Left colon (tissue), 2 donors: Measurements from ENCODE around the gene RNU6-9. TPM values are rescaled to one million over a fixed set of nuclear protein-coding genes. Genes with fewer than 3 reads are reported as not detected.
"Not testable (repeated sequence)": the region's sequence is repeated elsewhere in the genome, so short reads cannot be mapped to it uniquely, and the experiment has no call there.

Source experiments
- ATAC-seq: fragments of 200-7000 bp; cut with Tn5 transposase; one replicate; pipeline ENCODE4 v1.9.1; 2020; ENCODE audit warnings: mild to moderate bottlenecking, moderate library complexity
- DNase-seq, 2 donors: peaks; one replicate each; pipeline ENCODE4 v3.0.0-alpha.2; 2020
- intact Hi-C, 2 donors: fragments of 100-400 bp; cut with DNase I in 1 of 2; cut with micrococcal nuclease in 1 of 2; formaldehyde crosslinking; loops; one replicate each; pipeline versions ENCODE4 v1.11.2 to v1.14.0; 2022; cut with DNase I, micrococcal nuclease
- total RNA-seq, 2 donors: library from RNA; stranded (reverse); fragmentation: NEBNext Ultra II Directional; extraction: Animal tissue kit (Norgen Biotek cat#: 25700); gene quantifications; one replicate each; pipeline ENCODE4 v1.2.1, GENCODE V29; 2021
- donor health status: DM: no; HTN: no; CAD: no.
- donor health status: DM: yes; HTN: yes; CAD: no.

RNU6-9 gene
- total RNA-seq, 2 donors from 2014 or later, result not detected

DNA sequence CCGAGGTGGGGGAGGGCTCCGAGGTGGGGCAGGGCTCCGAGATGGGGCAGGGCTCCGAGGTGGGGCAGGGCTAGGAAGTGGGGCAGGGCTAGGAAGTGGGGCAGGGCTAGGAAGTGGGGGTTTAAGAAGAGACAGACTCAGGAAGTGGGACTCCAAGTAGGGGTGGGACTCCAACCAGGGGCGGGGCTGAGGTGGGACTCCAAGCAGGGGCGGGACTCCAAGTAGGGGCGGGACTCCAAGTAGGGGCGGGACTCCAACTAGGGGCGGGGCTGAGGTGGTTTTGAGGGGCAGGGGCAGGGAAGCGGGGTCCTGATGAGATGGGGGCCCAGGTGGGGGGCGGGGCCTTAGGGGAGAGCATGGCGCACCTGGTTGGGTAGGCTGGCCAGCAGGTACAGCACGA lies 20.2 kb upstream of the RNU6-9 start:
- DNase-seq (peak; percentile 65 to 81), ATAC-seq (peak; percentile 61)
- intact Hi-C loops, result no loop called here

DNA sequence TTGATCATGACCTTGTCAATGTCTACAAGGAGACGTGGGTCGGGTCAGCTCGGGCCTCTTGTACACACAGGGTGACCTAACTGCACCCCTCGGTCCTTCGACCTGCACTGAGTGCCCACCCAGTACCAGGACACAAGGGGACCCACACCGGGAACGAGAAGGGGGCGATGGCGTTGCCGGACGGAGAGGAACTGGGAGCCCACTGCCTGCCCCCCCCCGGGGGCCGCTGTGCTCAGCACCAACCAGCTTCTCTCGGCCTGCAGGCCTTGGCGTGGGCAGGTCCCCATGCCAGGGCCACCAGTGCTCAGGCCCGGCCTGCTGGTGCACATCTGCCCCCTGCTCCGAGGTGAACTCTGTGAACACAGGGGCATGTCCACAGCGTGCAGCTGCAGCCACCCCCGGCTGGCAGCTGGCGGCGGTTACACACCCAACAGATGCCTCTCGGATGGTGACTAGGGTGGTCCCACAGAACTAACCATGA lies 19.7 kb upstream of the RNU6-9 start:
- intact Hi-C loops, result no loop called here
- no peak for DNase-seq
- no peak for ATAC-seq

DNA sequence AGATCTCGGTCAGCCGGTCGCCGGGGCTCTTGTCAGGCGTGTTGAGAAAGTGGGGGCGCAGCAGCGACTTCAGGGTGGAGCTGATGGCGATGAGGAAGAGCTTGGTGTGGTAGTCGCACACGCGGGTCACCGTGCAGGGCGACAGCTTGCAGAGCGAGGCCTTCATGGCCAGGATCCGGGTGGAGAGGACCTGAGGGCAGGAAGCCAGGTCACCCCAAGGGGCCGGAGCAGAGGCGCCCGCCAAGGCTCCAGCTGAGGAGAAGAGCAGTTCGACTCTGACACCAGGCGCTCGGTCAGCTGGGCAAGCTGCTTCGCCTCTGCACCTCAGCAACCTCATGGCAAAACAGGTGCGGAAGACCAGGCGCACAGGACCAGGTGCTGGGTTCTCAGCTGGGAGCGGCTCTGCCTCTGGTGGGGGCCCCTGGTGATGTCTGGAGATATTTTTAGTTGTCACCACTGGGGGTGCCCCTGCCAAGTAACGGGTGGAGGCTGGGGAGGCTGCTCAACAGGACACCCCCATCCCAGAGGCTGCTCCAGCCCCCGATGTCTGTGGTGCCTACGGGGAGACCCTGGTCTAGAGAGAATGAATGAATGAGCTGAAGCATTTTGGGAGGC lies 17.9 kb upstream of the RNU6-9 start:
- no peak for DNase-seq
- no peak for ATAC-seq
- intact Hi-C loops, result no loop called here

DNA sequence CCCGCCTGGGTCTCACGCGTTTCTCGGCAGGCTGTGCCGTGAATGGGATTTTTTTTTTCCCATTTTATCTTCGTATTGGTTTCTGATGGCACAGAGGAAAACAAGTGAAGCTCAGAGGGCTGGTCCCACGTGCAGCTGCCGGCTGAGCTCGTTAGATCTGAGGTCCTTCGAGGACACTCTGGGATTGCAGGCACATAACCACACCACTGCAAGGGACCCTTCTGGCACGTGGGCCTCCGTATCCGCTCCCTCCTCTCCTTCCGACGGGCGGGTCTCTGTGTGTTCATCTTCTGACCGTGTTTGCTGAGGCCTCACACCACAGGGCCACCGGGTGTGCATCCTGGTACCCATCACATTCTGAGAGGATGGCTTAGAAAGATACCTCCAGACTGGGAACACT lies 17.2 kb upstream of the RNU6-9 start:
- no peak for DNase-seq
- no peak for ATAC-seq
- intact Hi-C loops, result no loop called here

DNA sequence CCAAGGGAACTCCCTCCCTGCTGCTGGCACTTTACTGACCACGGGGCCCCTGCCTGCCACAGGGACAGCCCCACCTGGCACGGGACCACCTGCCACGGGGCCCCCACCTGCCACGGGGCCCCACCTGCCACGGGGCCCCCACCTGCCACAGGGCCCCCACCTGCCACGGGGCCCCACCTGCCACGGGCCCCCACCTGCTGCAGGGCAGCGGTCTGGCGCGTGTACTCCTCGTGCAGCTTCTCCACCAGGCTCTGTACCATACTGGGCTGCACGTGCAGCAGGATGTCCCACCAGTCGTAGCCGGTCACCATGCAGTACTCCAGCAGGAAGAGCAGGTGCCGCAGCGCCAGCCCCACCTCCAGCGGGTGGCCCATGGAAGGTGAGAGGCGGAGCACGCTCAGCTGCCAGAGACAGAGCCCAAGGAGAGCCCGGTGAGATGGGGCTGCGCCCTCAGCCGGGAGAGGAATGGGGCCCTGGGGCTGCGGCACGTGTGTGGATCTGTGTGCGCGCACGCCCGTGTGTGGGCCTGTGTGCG lies 16.4 kb upstream of the RNU6-9 start:
- intact Hi-C loops, result no loop called here
- DNase-seq (no peak), ATAC-seq (no peak)

DNA sequence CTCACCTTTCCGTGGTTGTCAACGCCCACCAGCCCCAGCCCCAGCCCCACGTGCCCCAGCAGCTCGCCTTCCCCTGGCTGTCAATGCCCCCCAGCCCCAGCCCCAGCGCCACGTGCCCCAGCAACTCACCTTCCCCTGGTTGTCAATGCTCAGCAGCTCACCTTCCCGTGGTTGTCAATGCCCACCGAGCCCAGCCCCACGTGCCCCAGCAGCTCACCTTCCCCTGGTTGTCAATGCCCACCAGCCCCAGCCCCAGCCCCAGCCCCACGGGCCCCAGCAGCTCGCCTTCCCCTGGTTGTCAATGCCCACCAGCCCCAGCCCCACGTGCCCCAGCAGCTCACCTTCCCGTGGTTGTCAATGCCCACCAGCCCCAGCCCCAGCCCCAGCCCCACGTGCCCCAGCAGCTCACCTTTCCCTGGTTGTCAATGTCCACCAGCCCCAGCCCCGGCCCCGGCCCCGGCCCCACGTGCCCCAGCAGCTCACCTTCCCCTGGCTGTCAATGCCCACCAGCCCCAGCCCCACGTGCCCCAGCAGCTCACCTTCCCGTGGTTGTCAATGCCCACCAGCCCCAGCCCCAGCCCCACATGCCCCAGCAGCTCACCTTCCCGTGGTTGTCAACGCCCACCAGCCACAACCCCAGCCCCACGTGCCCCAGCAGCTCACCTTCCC lies 15.2 kb upstream of the RNU6-9 start:
- ATAC-seq, intact Hi-C loops, DNase-seq: not testable (repeated sequence)

DNA sequence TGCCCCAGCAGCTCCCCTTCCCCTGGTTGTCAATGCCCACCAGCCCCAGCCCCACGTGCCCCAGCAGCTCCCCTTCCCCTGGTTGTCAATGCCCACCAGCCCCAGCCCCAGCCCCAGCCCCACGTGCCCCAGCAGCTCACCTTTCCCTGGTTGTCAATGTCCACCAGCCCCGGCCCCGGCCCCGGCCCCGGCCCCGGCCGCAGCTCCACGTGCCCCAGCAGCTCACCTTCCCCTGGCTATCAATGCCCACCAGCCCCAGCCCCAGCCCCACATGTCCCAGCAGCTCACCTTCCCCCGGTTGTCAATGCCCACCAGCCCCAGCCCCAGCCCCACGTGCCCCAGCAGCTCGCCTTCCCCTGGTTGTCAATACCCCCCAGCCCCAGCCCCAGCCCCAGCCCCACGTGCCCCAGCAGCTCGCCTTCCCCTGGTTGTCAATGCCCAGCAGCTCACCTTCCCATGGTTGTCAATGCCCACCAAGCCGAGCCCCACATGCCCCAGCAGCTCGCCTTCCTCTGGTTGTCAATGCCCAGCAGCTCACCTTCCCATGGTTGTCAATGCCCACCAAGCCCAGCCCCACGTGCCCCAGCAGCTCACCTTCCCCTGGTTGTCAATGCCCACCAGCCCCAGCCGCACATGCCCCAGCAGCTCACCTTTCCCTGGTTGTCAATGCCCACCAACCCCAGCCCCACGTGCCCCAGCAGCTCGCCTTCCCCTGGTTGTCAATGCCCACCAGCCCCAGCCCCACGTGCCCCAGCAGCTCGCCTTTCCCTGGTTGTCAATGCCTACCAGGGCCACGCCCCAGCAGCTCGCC lies 14.3 kb upstream of the RNU6-9 start:
- ATAC-seq, DNase-seq, intact Hi-C loops: not testable (repeated sequence)

DNA sequence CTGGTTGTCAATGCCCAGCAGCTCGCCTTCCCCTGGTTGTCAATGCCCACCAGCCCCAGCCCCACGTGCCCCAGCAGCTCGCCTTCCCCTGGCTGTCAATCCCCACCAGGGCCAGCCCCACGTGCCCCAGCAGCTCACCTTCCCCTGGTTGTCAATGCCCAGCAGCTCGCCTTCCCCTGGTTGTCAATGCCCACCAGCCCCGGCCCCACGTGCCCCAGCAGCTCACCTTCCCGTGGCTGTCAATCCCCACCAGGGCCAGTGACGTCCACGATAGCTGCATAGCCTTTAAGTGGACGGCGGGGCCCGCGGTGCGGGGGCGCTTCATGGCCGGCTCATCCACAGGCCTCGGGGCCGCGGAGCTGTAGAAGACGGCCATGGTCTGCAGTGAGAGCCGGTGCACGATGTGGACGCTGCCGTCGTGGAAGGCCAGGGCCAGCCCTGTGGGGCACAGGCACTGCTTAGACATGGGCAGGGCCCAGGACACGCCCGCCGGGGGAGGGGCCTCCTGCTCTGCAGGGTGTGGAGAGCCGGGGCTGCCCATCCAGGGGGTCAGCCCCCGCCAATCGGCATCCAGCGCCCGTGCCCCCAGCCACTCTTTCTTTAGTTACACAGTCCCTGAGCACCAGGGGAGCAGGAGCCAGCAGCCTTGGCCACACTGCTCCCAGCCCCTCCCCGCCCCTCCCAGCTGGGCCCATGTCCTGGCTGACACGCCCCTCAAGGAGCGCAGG lies 13.4 kb upstream of the RNU6-9 start:
- DNase-seq (no peak), ATAC-seq (peak; percentile 57)
- intact Hi-C loops, result no loop called here

DNA sequence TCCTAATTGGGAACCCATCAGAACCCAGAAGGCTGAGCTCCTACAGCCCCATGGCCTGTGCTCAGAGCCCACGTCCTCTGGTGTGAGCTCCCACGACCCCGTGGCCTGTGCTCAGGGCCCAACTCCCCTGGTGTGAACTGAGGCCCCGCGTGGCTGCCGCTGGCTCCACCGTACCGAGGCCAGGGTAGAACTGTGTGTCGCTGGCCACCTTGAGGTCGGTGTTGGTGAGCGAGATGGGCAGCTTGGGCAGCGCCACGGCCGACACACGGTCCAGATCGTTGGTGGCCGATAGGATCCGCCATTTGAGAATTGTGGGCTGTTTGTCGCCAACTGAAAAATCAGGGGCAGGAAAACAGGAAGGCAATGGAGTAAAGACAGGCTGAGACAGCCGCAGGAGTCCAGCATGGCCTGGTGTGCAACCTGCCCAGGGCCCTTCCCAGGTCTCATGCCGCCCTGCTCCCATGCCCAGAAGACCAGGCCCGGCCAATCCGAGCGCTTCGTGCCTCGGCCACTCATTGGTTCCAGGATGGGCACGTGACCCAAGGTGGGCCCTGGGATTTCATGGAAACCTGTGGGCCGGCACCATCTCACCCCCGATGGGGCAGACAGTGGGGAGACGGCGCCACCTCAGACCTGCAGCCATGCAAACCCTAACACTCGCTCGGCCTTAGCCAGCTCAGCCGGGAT lies 11.8 kb upstream of the RNU6-9 start:
- intact Hi-C loops, result no loop called here
- DNase-seq (no peak), ATAC-seq (no peak)

DNA sequence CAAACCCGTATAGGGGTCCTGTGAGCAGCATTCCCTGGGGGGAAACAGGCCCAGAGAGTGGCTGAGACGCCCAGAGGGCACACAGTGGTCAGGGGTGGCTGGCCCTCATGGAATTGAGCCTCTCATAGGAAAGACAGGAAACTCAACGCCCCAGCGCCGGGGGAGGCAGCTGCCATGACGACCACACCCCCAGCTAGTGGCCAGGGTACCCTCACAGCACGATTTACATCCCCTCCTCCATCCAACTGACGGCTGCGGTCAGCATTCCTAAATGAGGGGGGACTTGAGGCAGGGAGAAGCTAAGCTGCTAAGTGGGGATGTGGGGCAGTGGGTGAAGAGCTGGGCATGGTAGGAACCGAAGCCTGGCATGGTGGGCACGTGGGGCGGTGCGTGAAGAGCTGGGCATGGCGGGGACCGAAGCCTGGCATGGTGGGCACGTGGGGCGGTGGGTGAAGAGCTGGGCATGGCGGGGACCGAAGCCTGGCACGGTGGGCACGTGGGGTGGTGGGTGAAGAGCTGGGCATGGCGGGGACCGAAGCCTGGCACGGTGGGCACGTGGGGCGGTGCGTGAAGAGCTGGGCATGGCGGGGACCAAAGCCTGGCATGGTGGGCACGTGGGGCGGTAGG lies 10.3 kb upstream of the RNU6-9 start:
- intact Hi-C loops, result no loop called here
- no peak for ATAC-seq
- DNase-seq, result no peak

DNA sequence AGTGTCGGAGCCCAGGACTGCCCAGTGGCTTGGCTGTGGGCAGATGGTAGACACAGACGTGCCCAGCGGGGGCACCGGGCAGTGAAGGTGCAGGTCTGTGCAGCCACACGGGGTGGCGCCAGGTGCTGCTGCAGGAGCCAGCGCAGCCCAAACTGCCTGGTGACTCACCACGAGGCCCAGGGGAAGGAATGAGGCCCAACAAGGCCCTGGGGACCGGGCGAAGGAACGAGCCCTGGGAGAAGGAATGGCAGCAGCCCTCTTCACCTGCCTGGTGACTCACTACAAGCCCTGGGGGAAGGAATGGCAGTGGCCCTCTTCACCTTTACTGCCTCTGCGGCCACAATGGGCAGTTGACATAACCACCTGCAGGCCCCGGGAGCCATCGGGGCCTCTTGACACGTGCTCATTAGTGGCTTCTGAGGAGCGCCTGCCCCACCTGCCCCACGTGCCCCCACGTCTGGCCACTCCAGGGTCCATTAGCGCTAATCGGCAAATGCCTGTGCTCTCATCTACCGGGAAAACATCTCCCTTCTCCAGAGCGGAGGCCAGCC lies 9.5 kb upstream of the RNU6-9 start:
- ATAC-seq (no peak), DNase-seq (no peak)
- intact Hi-C loops, result no loop called here

DNA sequence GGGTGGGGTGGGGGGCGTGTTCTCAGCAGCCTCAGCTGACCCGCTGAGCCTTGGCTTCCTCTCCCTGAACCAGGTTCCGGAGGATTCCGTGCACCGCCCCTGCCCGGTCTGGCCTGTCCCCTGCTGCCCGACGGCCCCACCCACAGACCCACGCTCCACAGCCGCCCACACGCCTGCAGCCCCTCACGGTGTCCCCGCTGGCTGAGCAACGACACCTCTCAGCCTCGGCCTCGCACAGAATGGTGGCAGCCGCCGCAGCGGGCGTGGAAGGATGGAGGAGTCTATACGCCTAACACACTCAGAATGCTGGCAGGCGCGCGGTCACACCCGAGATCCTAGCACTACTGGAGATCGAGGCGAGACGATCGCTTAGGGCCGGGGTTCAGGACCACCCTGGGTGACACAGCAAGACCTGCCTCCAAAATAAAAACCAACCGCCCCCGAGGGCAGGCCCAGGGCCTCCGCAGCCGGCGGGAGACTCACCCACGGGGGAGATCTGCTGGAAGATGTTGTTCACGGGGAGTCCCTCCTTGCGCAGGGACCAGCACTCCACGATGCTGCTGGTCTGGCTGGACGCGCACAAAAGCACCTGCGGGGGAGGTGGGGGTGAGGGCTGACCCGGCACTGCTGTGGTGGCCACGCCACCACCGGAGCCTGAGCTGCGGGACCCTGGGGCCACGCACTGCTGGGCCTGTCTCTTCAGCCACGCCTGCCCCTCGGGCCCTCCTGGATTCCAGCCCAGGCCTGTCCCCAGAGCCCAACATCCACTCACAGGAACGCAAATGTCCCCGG lies 8.7 kb upstream of the RNU6-9 start:
- no peak for DNase-seq
- intact Hi-C loops, result no loop called here

DNA sequence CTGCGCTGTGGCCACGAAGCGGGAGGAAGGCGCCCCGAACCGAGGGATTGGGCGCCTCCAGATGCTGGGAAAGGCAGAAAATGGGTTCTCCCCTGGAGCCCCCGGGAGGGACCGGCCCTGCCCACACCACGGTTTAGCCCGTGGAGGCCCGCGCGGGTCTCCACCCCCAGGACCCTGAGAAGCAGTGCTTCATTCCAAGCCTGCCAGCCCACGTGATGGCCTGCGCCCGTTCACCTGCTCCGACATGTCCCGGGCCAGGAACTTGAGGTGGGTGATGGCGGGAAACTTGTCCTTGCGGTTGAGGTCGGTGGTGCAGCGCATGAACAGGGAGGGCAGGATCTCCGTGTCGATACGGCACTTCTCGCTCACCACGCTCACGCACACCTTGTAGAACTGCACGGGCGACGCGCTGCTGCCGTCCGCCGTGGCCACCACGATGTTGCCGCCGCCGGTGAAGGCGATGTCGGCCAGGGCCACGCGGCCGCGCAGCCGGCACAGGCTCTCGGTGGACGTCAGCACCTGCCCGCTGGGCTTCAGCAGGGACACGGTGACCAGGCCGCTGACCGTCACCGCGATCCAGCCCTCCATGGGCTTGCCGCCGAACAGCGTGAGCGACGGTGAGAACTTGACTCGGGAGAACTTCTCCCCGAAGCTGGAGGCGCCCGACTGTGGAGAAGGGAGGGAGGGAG lies 7.6 kb upstream of the RNU6-9 start:
- DNase-seq (no peak), ATAC-seq (no peak)
- intact Hi-C loops, result no loop called here

More for the DNA sequence above, 8.7 kb upstream of the RNU6-9 start:
- no peak for ATAC-seq

DNA sequence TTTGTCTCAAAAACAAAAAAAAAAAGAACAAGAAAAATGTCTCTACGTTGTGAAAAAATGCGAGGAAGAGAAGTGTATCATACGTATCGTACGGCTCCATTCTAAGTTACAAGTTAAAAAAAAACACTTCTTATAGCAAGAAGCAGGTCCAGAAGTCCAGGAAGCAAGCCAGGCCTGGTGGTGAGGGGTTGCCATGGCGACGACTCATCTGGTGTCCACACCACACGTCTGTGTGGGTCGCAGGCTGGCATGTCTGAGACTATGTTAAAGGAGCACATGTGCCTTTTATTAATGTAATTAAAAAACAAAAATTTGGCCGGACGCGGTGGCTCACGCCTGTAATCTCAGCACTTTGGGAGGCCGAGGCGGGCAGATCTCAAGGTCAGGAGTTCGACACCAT lies 6.2 kb upstream of the RNU6-9 start:
- intact Hi-C loops, result no loop called here
- ATAC-seq, result no peak
- DNase-seq, result no peak

DNA sequence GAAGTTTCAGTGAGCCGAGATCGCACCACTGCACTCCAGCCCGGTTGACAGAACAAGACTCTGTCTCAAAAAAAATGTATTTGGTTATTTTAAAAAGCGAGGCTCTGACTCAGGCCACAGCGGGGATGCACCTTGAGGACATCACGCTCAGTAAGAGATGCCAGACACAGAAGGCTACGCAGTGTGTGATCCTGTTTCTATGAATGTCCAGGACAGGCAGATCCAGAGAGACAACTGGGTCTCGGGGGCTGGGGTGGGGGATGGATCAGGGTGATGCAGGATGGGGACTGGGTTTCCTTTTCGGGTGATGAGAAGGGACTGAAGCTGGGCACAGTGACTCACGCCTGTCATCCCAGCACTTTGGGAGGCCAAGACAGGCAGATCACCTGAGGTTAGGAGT lies 5.7 kb upstream of the RNU6-9 start:
- ATAC-seq (no peak), DNase-seq (no peak)
- intact Hi-C loops, result no loop called here

DNA sequence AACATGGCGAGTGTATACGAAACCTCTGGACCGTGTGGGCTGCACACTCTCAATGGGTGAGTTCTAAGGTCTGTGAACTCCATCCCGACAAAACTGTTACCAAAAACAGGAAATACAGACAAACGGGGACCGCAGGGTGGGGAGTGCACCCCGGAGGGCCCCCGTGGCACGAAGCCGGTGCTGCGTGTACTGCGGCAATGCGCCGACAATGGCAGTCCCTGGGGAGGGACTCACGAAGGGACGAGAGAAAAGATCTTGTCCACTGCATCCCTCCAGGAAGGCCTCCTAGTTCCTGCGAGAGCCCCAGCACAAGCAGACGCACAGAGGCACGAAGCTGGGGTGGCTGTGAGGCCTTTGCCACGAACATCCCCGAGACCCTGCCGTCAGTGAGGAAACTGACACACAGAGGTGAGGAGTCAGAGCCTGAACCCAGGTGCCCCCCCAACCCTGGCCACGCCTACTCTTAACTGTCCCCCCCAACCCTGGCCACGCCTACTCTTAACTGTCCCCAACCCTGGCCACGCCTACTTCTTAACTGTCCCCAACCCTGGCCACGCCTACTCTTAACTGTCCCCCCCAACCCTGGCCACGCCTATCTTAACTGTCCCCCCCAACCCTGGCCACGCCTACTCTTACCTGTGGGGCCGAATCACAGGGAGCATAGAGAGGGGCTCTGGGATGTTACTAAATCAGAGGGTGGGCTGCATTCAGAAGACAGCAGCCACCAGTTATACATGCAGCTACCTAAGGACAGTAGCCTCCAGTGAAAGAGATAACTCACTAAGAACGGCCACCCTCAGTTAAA lies 4.5 kb upstream of the RNU6-9 start:
- no peak for DNase-seq
- intact Hi-C loops, result no loop called here
- no peak for ATAC-seq
